BE2C (cell line): Measurements from ENCODE around the gene SSR4.

Experiments
- DNase-seq: peaks from one replicate; pipeline ENCODE4 v3.0.0-alpha.2; 2020
- H3K27me3 ChIP-seq: fragments of 250-450 bp; sonication (Bioruptor Pico); 2 replicates; pipeline ENCODE4 v1.5.1; 2020; ENCODE audit warnings: mild to moderate bottlenecking
- H3K36me3 ChIP-seq: fragments of 250-450 bp; sonication (Bioruptor Pico); 2 replicates; pipeline ENCODE4 v1.5.1; 2020; ENCODE audit warnings: mild to moderate bottlenecking
- H3K4me1 ChIP-seq: fragments of 250-450 bp; sonication (Bioruptor Pico); 2 replicates; pipeline ENCODE4 v1.5.1; 2020
- H3K4me3 ChIP-seq: 2 replicates; pipeline ENCODE4 v1.5.1; 2011; ENCODE audit warnings: low read depth, low read length
- H3K9me3 ChIP-seq: fragments of 250-450 bp; sonication (Bioruptor Pico); 2 replicates; pipeline ENCODE4 v1.5.1; 2020
- CTCF ChIP-seq: IDR thresholded peaks from 2 replicates; pipeline ENCODE4 v1.5.1; 2012; ENCODE audit warnings: mild to moderate bottlenecking, low read depth, low read length

The SSR4 gene

GRCh38 chrX:153769158-153769864 lies 25.2 kb upstream of the SSR4 start:
- no peaks in the 10 kb centered on the region for H3K36me3 ChIP-seq
- no peak overlapping the region for H3K4me3 ChIP-seq
- no peak for DNase-seq
- no peaks in the 10 kb centered on the region for H3K9me3 ChIP-seq
- H3K4me1 ChIP-seq = peaks cover 12% of the 10 kb centered on the region
- TF ChIP-seq CTCF = no peak
- no peaks in the 10 kb centered on the region for H3K27me3 ChIP-seq

GRCh38 chrX:153769865-153770600 lies 24.4 kb upstream of the SSR4 start:
- no peak for TF ChIP-seq CTCF
- H3K27me3 ChIP-seq = no peaks in the 10 kb centered on the region

GRCh38 chrX:153770601-153771414 lies 23.7 kb upstream of the SSR4 start:
- Histone ChIP-seq H3K4me1 (peaks cover 5% of the 10 kb centered on the region; the same call in 1 of the 2 replicates), H3K27me3 (no peaks in the 10 kb centered on the region), H3K9me3 (no peaks in the 10 kb centered on the region), H3K36me3 (no peaks in the 10 kb centered on the region), H3K4me3 (no peak overlapping the region)
- TF ChIP-seq CTCF = no peak
- DNase-seq = no peak

More at GRCh38 chrX:153769865-153770600, 24.4 kb upstream of the SSR4 start:
- no peaks in the 10 kb centered on the region for H3K36me3 ChIP-seq
- H3K9me3 ChIP-seq = no peaks in the 10 kb centered on the region
- no peak for DNase-seq
- H3K4me1 ChIP-seq = peaks cover 10% of the 10 kb centered on the region
- H3K4me3 ChIP-seq = no peak overlapping the region

GRCh38 chrX:153771415-153772315 lies 22.8 kb upstream of the SSR4 start:
- H3K36me3 ChIP-seq = no peaks in the 10 kb centered on the region

More at GRCh38 chrX:153771415-153772315, 22.8 kb upstream of the SSR4 start:
- Histone ChIP-seq H3K4me1 (peaks cover 4% of the 10 kb centered on the region; the same call in 1 of the 2 replicates), H3K4me3 (no peak overlapping the region), H3K9me3 (no peaks in the 10 kb centered on the region), H3K27me3 (no peaks in the 10 kb centered on the region)
- TF ChIP-seq CTCF = no peak
- DNase-seq = no peak
